Measurements from ENCODE around the gene ZNF800. TPM values are rescaled to one million over a fixed set of nuclear protein-coding genes. Genes with fewer than 3 reads are reported as not detected.

ZNF800 gene
- total and polyA plus RNA-seq, 2 experiments from 2014 or later, result 16.9 to 20.8 TPM

DNA sequence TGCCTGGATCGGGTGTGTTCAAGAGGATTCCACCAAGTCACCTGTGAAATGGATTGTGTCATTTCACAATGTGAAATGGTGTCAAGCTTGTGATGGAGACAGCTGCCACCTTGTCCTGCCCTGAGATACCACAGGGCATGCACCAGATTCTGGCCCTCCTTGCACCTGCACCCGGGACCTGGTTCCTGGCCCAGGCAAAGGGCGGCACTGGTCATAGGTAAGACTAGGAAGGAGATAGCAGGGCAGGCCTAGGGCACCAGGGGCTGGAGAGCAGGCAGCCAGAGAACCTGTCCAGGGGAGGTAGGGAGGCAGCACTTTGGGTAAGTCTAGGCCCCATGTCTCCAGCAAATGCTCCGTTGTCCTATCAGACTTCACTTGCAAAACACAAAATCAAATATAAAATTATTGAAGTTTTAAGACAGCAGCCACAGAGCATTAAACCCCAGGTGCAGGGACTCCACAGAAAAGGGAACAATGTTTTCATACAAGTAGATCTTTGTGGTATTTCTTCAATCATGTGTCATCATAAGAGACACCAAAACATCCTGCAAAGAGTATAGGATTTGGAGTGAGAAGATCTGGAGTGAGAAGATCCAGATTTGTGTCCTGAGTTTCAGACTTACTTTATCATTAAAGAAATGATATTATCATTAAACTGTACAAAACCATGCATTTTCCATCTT lies 22.7 kb upstream of the ZNF800 start:
- in situ Hi-C loops (cut with MboI), result no loop called here

DNA sequence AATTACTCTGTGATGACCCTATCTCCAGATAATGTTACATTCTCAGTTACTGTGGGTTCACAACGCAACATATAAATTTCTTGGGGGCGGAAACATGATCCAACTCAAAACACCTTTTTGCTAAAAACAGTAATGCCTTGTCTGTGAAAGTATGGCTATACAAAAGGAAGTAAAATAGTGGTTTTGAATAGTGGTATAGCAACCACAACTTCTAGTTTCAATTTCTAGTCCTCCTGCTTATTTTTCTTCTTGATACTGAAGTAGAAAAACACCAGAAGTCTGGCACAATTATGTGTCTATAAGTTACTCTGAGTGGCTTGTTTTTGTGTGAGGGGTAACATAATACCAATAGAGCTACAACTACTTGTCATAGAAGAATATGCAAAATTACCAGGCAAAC lies 21.5 kb upstream of the ZNF800 start:
- H3K4me3 ChIP-seq, result no peak overlapping the region
- TF ChIP-seq EZH2phosphoT487 (IDR thresholded peaks at IDR 0.05; ENCODE audit: insufficient read depth, low read depth) (no peak), EZH2 (IDR thresholded peaks at IDR 0.05; ENCODE audit: insufficient read depth, poor library complexity, severe bottlenecking) (no peak)
- 33 to 38% methylated on average over 2 of the region's 2 CpGs for WGBS, 2 experiments (ENCODE audit: low coverage in 1 of 2, low lambda C conversion rate in 2 of 2, missing lambda C conversion rate in 2 of 2)
- no peak overlapping the region for H3K9ac ChIP-seq
- no peak for DNase-seq
- H3K27me3 ChIP-seq (replicated peaks; ENCODE audit: insufficient read depth), result peaks cover 9% of the 10 kb centered on the region; the same call in 1 of the 2 replicates
- H3K9me2 ChIP-seq (ENCODE audit: insufficient read depth), result no peaks in the 10 kb centered on the region
- H2AFZ ChIP-seq, result no peak overlapping the region
- H3K36me3 ChIP-seq (ENCODE audit: low read depth), result no peaks in the 10 kb centered on the region
- no peak overlapping the region for H3K4me2 ChIP-seq (ENCODE audit: unreplicated experiment)
- H3K4me1 ChIP-seq (ENCODE audit: insufficient read depth), result no peaks in the 10 kb centered on the region
- H3K79me2 ChIP-seq (ENCODE audit: insufficient read depth), result no peaks in the 10 kb centered on the region
- no peak overlapping the region for H3K27ac ChIP-seq
- in situ Hi-C loops (cut with MboI), result no loop called here
- H3K9me3 ChIP-seq (ENCODE audit: low read depth), result no peaks in the 10 kb centered on the region
- no peaks in the 10 kb centered on the region for H3F3A ChIP-seq (ENCODE audit: insufficient read depth)
- no peaks in the 10 kb centered on the region for H4K20me1 ChIP-seq (ENCODE audit: insufficient read depth)

More for the DNA sequence above, 22.7 kb upstream of the ZNF800 start:
- no peaks in the 10 kb centered on the region for H3K9me3 ChIP-seq (ENCODE audit: low read depth)
- no peaks in the 10 kb centered on the region for H3K79me2 ChIP-seq (ENCODE audit: insufficient read depth)
- no peaks in the 10 kb centered on the region for H4K20me1 ChIP-seq (ENCODE audit: insufficient read depth)
- H3K9me2 ChIP-seq (ENCODE audit: insufficient read depth), result no peaks in the 10 kb centered on the region
- H3K27me3 ChIP-seq (replicated peaks; ENCODE audit: insufficient read depth), result peaks cover 9% of the 10 kb centered on the region; the same call in 1 of the 2 replicates
- no peak overlapping the region for H2AFZ ChIP-seq
- 60 to 67% methylated on average over 4 of the region's 4 CpGs for WGBS, 2 experiments (ENCODE audit: low coverage in 1 of 2, low lambda C conversion rate in 2 of 2, missing lambda C conversion rate in 2 of 2)
- H3K9ac ChIP-seq, result no peak overlapping the region
- no peak for DNase-seq
- H3K36me3 ChIP-seq (ENCODE audit: low read depth), result no peaks in the 10 kb centered on the region
- H3K27ac ChIP-seq, result no peak overlapping the region
- no peaks in the 10 kb centered on the region for H3F3A ChIP-seq (ENCODE audit: insufficient read depth)
- H3K4me3 ChIP-seq, result no peak overlapping the region
- H3K4me2 ChIP-seq (ENCODE audit: unreplicated experiment), result no peak overlapping the region
- TF ChIP-seq EZH2phosphoT487 (IDR thresholded peaks at IDR 0.05; ENCODE audit: insufficient read depth, low read depth), result no peak
- TF ChIP-seq EZH2 (IDR thresholded peaks at IDR 0.05; ENCODE audit: insufficient read depth, poor library complexity, severe bottlenecking), result no peak
- no peaks in the 10 kb centered on the region for H3K4me1 ChIP-seq (ENCODE audit: insufficient read depth)

- no peak overlapping the region for H2AFZ ChIP-seq
- no peaks in the 10 kb centered on the region for H3K36me3 ChIP-seq (ENCODE audit: low read depth)
- H3K9me3 ChIP-seq (ENCODE audit: low read depth), result no peaks in the 10 kb centered on the region
- H4K20me1 ChIP-seq (ENCODE audit: insufficient read depth), result no peaks in the 10 kb centered on the region
- in situ Hi-C loops (cut with MboI), result no loop called here
- H3K9ac ChIP-seq, result no peak overlapping the region
- TF ChIP-seq EZH2 (IDR thresholded peaks at IDR 0.05; ENCODE audit: insufficient read depth, poor library complexity, severe bottlenecking) (no peak), EZH2phosphoT487 (IDR thresholded peaks at IDR 0.05; ENCODE audit: insufficient read depth, low read depth) (no peak)
- H3K4me3 ChIP-seq, result no peak overlapping the region
- no peak for DNase-seq
- WGBS, 2 experiments (ENCODE audit: low coverage in 1 of 2, low lambda C conversion rate in 2 of 2, missing lambda C conversion rate in 2 of 2), result 33 to 41% methylated on average over 1 of the region's 1 CpG
- no peaks in the 10 kb centered on the region for H3K4me1 ChIP-seq (ENCODE audit: insufficient read depth)
- H3K79me2 ChIP-seq (ENCODE audit: insufficient read depth), result no peaks in the 10 kb centered on the region
- peaks cover 9% of the 10 kb centered on the region; the same call in 1 of the 2 replicates for H3K27me3 ChIP-seq (replicated peaks; ENCODE audit: insufficient read depth)
- no peak overlapping the region for H3K27ac ChIP-seq
- no peaks in the 10 kb centered on the region for H3F3A ChIP-seq (ENCODE audit: insufficient read depth)
- no peak overlapping the region for H3K4me2 ChIP-seq (ENCODE audit: unreplicated experiment)
- no peaks in the 10 kb centered on the region for H3K9me2 ChIP-seq (ENCODE audit: insufficient read depth)
Observed at GRCh38 chr7:127413326-127413725, 20.8 kb upstream of the ZNF800 start.

DNA sequence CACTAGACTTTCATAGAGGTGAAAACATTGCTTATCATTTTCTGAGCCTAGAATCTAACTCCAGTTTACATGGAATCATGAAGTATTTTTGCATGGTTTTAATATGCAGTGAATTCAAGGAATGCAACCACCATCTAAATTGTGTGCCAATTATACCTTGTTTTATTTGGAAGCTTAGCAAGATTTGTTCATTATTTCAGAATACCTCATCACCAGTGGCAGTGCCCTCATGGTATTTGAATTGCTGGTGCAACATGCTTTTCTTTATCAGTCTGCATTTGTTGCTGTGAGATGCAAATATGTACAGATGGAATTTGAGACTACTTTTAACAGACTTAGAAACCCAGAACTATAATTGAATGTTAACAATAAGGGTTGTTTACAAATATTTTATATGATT lies 18.7 kb upstream of the ZNF800 start:
- TF ChIP-seq EZH2 (IDR thresholded peaks at IDR 0.05; ENCODE audit: insufficient read depth, poor library complexity, severe bottlenecking) (no peak), EZH2phosphoT487 (IDR thresholded peaks at IDR 0.05; ENCODE audit: insufficient read depth, low read depth) (no peak)
- H3K36me3 ChIP-seq (ENCODE audit: low read depth), result no peaks in the 10 kb centered on the region
- H3K4me1 ChIP-seq (ENCODE audit: insufficient read depth), result no peaks in the 10 kb centered on the region
- H3K9ac ChIP-seq, result no peak overlapping the region
- no peaks in the 10 kb centered on the region for H3K79me2 ChIP-seq (ENCODE audit: insufficient read depth)
- peaks cover 9% of the 10 kb centered on the region; the same call in 1 of the 2 replicates for H3K27me3 ChIP-seq (replicated peaks; ENCODE audit: insufficient read depth)
- H3K9me3 ChIP-seq (ENCODE audit: low read depth), result no peaks in the 10 kb centered on the region
- no peak for DNase-seq
- no peaks in the 10 kb centered on the region for H3K9me2 ChIP-seq (ENCODE audit: insufficient read depth)
- H3K27ac ChIP-seq, result no peak overlapping the region
- no peak overlapping the region for H3K4me2 ChIP-seq (ENCODE audit: unreplicated experiment)
- H3F3A ChIP-seq (ENCODE audit: insufficient read depth), result no peaks in the 10 kb centered on the region
- H2AFZ ChIP-seq, result no peak overlapping the region
- no peaks in the 10 kb centered on the region for H4K20me1 ChIP-seq (ENCODE audit: insufficient read depth)
- in situ Hi-C loops (cut with MboI), result no loop called here
- no peak overlapping the region for H3K4me3 ChIP-seq

All from GM23248 (cell line).